OCI-LY7 (cell line): Measurements from ENCODE around the gene MUC15. TPM values are rescaled to one million over a fixed set of nuclear protein-coding genes. Genes with fewer than 3 reads are reported as not detected.

Source experiments
- BruUV-seq: library from RNA; stranded (reverse); fragments of 400-500 nt; replicated peaks from 2 replicates; lab custom pipeline; 2021; lab: Mats Ljungman, UMichigan
- CTCF ChIA-PET: fragments of 300-600 bp; sonication (Branson Sonifier 250); formaldehyde crosslinking; loops from one replicate; lab custom pipeline; 2022; ENCODE audit warnings: antibody characterized with exemption; ENCODE audit not compliant: unreplicated experiment; lab: Charles Lee
- POLR2A ChIA-PET: fragments of 300-600 bp; sonication (Branson Sonifier 250); formaldehyde crosslinking; loops from one replicate; lab custom pipeline; 2022; ENCODE audit warnings: antibody characterized with exemption; lab: Charles Lee
- DNase-seq: peaks from one replicate; pipeline ENCODE4 v3.0.0-alpha.2; 2015; ENCODE audit warnings: low spot score
- H2AFZ ChIP-seq: fragments of 200-600 bp; sonication (generic), shearing (Covaris generic); 2 replicates; pipeline ENCODE4 v1.6.1; 2014; ENCODE audit warnings: mild to moderate bottlenecking, antibody characterized with exemption, low read length, moderate library complexity
- H3K27ac ChIP-seq: fragments of 200-600 bp; sonication (generic); 2 replicates; pipeline ENCODE4 v1.5.1; 2014; ENCODE audit warnings: mixed run types, low read depth, mild to moderate bottlenecking, moderate library complexity, low read length, inconsistent platforms; ENCODE audit not compliant: poor library complexity, severe bottlenecking
- H3K36me3 ChIP-seq: fragments of 200-600 bp; sonication (generic); 2 replicates; pipeline ENCODE4 v1.6.1; 2014; ENCODE audit warnings: mild to moderate bottlenecking, antibody characterized with exemption, low read length, moderate library complexity, mixed read lengths; ENCODE audit not compliant: insufficient read depth
- H3K4me1 ChIP-seq: fragments of 200-600 bp; sonication (generic); 2 replicates; pipeline ENCODE4 v1.5.1; 2014; ENCODE audit warnings: mild to moderate bottlenecking, low read length; ENCODE audit not compliant: insufficient read depth, poor library complexity, severe bottlenecking
- H3K4me2 ChIP-seq: fragments of 200-600 bp; sonication (generic); 2 replicates; pipeline ENCODE4 v1.6.1; 2014; ENCODE audit warnings: mild to moderate bottlenecking, low read length
- H3K4me3 ChIP-seq: fragments of 200-600 bp; sonication (generic); 2 replicates; pipeline ENCODE4 v1.5.1; 2014; ENCODE audit warnings: mild to moderate bottlenecking, low read depth, low read length; ENCODE audit not compliant: poor library complexity, severe bottlenecking
- H3K79me2 ChIP-seq: fragments of 200-600 bp; sonication (generic); 2 replicates; pipeline ENCODE4 v1.6.1; 2016; ENCODE audit warnings: low read depth, mild to moderate bottlenecking, low read length, moderate library complexity, mixed read lengths; ENCODE audit not compliant: insufficient read depth
- H3K9me2 ChIP-seq: fragments of 200-600 bp; sonication (generic); 2 replicates; pipeline ENCODE4 v1.6.1; 2016; ENCODE audit warnings: mild to moderate bottlenecking, low read length, mixed read lengths; ENCODE audit not compliant: insufficient read depth
- H3K9me3 ChIP-seq: fragments of 200-600 bp; sonication (generic); 2 replicates; pipeline ENCODE4 v1.6.1; 2014; ENCODE audit warnings: mild to moderate bottlenecking, mixed run types, low read length, mixed read lengths
- H4K20me1 ChIP-seq: fragments of 200-600 bp; sonication (generic); 2 replicates; pipeline ENCODE4 v1.6.1; 2014; ENCODE audit warnings: mild to moderate bottlenecking, antibody characterized with exemption, low read length, moderate library complexity, mixed read lengths; ENCODE audit not compliant: insufficient read depth
- CTCF ChIP-seq: fragments of 200-600 bp; sonication (generic); conservative IDR thresholded peaks from 2 replicates; pipeline ENCODE4 v1.5.1; 2014; ENCODE audit warnings: mild to moderate bottlenecking, antibody characterized with exemption, low read length, moderate library complexity, mixed read lengths
- EZH2phosphoT487 ChIP-seq: fragments of 200-600 bp; sonication (generic); IDR thresholded peaks from 2 replicates; pipeline ENCODE4 v1.6.1; 2018; ENCODE audit warnings: low read depth, borderline replicate concordance, mild to moderate bottlenecking, mixed run types, antibody characterized with exemption, low read length, moderate library complexity, mixed read lengths
- intact Hi-C: fragments of 100-400 bp; cut with micrococcal nuclease; formaldehyde crosslinking; loops from one replicate; pipeline ENCODE4 v1.10.0; 2022; ENCODE audit not compliant: unreplicated experiment
- total RNA-seq, 2 experiments: library from RNA; depleted of rRNA in 1 of 2; stranded (reverse); fragments of >200 nt in 1 of 2; shearing (Covaris generic) in 1 of 2; gene quantifications; 2 replicates each; pipeline ENCODE4 v1.2.3, GENCODE V29; 2014 to 2022

Gene MUC15
- total RNA-seq, 2 experiments from 2014 or later = not detected

GRCh38 chr11:26522912-26523610 is 49.0 kb downstream of the MUC15 start:
- H3K9me2 ChIP-seq = no peaks in the 10 kb centered on the region
- no peak overlapping the region for H3K4me3 ChIP-seq
- no peaks in the 10 kb centered on the region for H3K79me2 ChIP-seq
- ChIA-PET CTCF (no interaction called here), POLR2A (no interaction called here)
- H4K20me1 ChIP-seq = no peaks in the 10 kb centered on the region
- no peak overlapping the region for H3K4me2 ChIP-seq
- no peak overlapping the region for H3K27ac ChIP-seq
- TF ChIP-seq CTCF (peak; percentile 69), EZH2phosphoT487 (no peak)
- no peak overlapping the region for H2AFZ ChIP-seq
- H3K36me3 ChIP-seq = no peaks in the 10 kb centered on the region
- BruUV-seq = no TSS peak
- no peaks in the 10 kb centered on the region for H3K4me1 ChIP-seq
- intact Hi-C loops = loop anchor here (5.0 kb wide), 2 partner anchors 129 to 634 kb away; no protein-coding TSS in a partner anchor
- peak; percentile 28 for DNase-seq
- H3K9me3 ChIP-seq = no peaks in the 10 kb centered on the region

GRCh38 chr11:26519469-26519868 is 52.6 kb downstream of the MUC15 start:
- Histone ChIP-seq H3K9me3 (no peaks in the 10 kb centered on the region), H3K4me2 (no peak overlapping the region), H3K4me1 (no peaks in the 10 kb centered on the region), H3K9me2 (no peaks in the 10 kb centered on the region), H3K27ac (no peak overlapping the region), H3K36me3 (no peaks in the 10 kb centered on the region), H4K20me1 (no peaks in the 10 kb centered on the region), H2AFZ (no peak overlapping the region), H3K79me2 (no peaks in the 10 kb centered on the region), H3K4me3 (no peak overlapping the region)
- DNase-seq = no peak
- intact Hi-C loops = no loop called here
- ChIA-PET POLR2A (no interaction called here), CTCF (no interaction called here)
- TF ChIP-seq CTCF = no peak
- no peak for TF ChIP-seq EZH2phosphoT487
- BruUV-seq = no TSS peak

GRCh38 chr11:26512196-26512595 is 59.9 kb downstream of the MUC15 start:
- Histone ChIP-seq H3K27ac (no peak overlapping the region), H3K4me3 (no peak overlapping the region), H3K9me2 (no peaks in the 10 kb centered on the region), H3K4me1 (no peaks in the 10 kb centered on the region), H3K79me2 (no peaks in the 10 kb centered on the region), H2AFZ (no peak overlapping the region), H3K4me2 (no peak overlapping the region), H3K36me3 (no peaks in the 10 kb centered on the region), H4K20me1 (no peaks in the 10 kb centered on the region), H3K9me3 (no peaks in the 10 kb centered on the region)
- intact Hi-C loops = no loop called here
- no TSS peak for BruUV-seq
- DNase-seq = no peak
- TF ChIP-seq CTCF (no peak), EZH2phosphoT487 (no peak)
- CTCF ChIA-PET = no interaction called here
- POLR2A ChIA-PET = no interaction called here
